ENCODE measurements around the gene PLCD1.

DNA sequence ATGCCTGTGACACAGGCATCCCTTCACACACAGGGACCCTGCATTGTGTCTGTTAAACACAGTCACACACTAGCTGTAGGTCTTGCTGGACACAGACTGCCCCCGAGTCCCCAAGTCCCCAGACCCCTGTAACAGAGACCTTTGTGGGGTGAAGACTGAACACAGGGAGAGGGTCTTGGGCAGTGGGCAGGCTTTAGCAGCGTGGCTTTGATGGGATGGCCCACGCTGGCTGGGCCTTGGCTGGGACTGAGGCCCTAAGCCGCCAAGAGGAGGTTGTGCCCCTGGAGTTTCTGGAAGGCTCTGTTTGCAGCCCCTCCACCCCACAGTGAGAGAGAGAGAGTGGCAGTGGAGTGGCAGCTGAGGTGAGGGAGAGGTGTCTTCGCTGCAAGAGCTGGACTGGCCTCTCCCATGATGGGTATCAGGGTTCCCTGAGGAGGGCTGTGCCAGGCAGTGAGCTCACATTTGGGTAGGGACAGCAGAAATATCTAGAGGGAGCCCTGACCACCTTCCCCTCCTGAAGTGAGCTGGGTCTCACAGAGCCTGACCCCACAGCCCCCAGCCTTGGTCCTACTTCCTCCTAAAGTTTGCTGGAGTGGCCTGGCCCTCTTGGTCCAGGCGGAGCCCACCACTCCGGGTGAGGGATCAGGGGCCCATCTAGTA lies 39.5 kb downstream of the PLCD1 start:
- TF ChIP-seq SMC3 (IDR thresholded peaks at IDR 0.05; ENCODE audit: low read depth, low read length) (no peak), USF2 (IDR thresholded peaks at IDR 0.05; ENCODE audit: borderline replicate concordance, low read depth, low read length) (no peak), POLR2AphosphoS5 (IDR thresholded peaks at IDR 0.05; ENCODE audit: low read depth, low read length) (no peak), SIN3A (IDR thresholded peaks at IDR 0.05; ENCODE audit: borderline replicate concordance, low read depth, low read length) (no peak), MXI1 (IDR thresholded peaks at IDR 0.05; ENCODE audit: low read depth, low read length) (no peak), NFIC (IDR thresholded peaks at IDR 0.05; ENCODE audit: borderline replicate concordance) (no peak), EZH2phosphoT487 (IDR thresholded peaks at IDR 0.05; ENCODE audit: borderline replicate concordance, low read depth) (no peak)
- TF ChIP-seq, protein P1, sequence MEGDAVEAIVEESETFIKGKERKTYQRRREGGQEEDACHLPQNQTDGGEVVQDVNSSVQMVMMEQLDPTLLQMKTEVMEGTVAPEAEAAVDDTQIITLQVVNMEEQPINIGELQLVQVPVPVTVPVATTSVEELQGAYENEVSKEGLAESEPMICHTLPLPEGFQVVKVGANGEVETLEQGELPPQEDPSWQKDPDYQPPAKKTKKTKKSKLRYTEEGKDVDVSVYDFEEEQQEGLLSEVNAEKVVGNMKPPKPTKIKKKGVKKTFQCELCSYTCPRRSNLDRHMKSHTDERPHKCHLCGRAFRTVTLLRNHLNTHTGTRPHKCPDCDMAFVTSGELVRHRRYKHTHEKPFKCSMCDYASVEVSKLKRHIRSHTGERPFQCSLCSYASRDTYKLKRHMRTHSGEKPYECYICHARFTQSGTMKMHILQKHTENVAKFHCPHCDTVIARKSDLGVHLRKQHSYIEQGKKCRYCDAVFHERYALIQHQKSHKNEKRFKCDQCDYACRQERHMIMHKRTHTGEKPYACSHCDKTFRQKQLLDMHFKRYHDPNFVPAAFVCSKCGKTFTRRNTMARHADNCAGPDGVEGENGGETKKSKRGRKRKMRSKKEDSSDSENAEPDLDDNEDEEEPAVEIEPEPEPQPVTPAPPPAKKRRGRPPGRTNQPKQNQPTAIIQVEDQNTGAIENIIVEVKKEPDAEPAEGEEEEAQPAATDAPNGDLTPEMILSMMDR (IDR thresholded peaks at IDR 0.05) = no peak
